GM21619 (cell line): ENCODE data around the gene NMNAT3.

Experiments
- ATAC-seq: cut with Tn5 transposase; IDR thresholded peaks from one replicate; pipeline ENCODE4 v1.9.1; 2021; ENCODE audit not compliant: unreplicated experiment

The NMNAT3 gene

DNA sequence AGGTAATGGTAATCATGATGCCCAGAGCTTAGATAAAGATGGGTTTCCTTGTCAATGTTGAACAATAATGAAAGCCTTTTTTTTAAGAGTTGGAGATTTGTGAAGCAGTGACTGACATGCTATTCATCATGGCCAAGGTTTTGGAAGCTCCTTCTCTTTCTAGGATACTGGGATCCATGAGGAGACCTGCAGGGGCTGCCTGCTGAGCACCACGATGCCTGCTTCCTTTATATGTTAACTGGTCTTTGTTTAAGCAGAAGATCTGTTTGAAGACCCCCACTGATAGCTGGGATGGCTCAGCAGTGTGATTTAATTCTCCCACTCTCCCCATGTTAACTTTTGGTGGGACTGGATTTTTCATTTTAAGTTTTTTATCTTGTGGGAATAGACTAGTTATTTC, 154.1 kb downstream of the NMNAT3 start:
- ATAC-seq: no peak

DNA sequence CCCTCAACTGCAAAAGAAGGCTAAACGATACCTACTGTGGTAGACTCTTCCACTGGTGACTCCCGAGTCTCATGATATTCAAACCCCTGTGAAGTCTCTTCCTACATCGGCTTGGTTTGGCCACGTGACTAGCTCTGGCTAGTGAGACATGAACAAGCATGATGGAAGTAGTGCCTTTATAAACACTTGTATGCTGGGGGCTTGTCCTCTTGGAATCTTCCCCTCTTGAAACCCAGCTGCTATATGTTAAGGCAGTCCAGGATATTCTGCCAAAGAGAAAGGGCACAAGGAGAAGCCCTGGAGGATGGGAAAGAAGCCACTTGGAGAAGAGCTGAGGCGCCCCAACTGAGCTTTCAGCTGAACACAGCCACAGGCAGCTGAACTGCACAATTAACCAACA, 154.6 kb downstream of the NMNAT3 start:
- ATAC-seq: no peak

DNA sequence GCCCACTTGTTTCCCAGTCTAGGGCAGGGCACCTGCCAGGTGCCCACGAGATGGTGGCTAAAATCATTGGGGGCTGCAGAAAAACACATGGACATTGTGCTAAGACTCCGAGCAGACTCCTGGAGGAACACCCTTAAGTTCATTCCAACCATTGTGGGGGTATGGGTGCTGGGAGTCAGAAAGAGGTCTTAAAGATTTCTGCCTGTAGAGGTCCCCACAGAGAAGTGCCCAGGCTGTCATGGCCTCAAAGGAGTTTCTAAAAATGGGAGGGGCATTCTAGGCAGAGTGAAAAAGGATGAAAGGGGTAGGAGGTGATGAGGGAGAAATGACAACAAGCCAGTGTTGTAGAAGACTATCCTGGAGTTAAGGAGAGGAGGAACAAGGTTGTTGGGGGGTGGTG, 155.4 kb downstream of the NMNAT3 start:
- no peak for ATAC-seq

DNA sequence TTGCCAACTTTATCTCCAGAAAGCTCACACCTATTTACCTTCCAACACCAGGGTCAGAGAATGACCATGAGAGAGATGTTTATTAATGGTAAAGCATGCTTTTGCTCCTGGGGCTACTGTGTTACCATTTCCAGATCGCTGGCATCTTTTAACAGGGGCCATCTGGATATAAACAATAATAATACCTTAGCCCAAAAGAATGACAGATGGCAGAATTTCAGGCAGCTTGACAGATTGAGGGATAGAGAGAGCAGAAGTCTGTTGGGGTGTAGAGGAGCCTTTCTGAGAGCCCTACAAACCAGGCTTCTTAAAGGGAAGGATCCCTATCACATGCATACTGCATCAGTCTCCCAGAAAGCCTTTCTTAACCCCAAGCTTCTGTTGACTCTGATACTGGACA, 156.0 kb downstream of the NMNAT3 start:
- ATAC-seq: no peak

DNA sequence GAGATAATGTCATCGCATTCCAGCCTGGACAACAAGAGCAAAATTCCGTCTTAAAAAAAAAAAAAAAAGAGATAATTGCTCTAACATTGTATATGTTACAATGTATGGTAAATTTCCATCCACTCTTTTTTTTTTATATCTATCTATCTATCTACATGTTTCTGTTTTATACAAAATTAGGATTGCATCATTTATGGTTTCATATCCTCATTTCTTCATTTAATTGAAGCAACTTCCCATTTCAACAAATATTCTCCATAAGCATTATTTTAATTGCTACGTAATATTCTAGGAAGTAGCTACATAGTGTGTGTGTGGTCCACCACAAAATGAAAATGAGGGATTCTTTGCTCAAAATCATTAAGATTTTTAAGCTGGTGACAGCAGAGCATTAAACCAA, 156.6 kb downstream of the NMNAT3 start:
- ATAC-seq: no peak

DNA sequence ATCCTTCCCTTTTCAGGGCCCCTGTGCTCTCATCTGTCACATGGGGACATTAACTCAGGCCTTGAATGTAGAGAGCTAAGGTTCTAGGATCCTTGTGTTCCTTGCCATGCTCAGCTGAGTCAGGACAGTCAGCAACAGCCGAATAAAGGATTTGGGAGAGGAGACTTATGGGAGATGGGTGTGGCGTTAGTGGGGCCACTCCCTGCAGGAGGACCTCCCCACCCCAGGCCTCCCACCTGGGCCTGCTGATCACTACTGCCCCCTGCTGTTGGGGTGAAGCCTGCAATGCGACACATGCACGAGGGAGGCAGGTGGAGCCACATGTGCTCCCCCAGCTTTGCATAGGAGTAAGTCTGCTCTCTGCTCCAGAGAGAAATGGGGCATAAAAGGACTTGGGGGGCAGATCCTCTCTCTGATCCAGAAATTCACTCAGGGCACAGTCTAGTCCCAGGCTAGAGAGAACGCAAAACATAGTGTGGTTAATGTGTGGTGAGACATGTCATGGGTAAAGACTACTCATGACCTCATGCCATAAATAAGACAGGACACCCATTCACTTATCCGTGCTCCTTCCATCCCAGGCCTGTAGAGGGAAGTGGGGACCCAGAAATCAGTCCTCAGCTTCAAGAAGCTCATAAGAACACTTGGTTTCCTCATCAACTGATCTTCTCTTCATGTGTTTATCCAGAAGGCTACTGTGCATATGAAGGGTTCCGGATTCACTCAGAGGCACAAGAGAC, 157.6 kb downstream of the NMNAT3 start:
- no peak for ATAC-seq

DNA sequence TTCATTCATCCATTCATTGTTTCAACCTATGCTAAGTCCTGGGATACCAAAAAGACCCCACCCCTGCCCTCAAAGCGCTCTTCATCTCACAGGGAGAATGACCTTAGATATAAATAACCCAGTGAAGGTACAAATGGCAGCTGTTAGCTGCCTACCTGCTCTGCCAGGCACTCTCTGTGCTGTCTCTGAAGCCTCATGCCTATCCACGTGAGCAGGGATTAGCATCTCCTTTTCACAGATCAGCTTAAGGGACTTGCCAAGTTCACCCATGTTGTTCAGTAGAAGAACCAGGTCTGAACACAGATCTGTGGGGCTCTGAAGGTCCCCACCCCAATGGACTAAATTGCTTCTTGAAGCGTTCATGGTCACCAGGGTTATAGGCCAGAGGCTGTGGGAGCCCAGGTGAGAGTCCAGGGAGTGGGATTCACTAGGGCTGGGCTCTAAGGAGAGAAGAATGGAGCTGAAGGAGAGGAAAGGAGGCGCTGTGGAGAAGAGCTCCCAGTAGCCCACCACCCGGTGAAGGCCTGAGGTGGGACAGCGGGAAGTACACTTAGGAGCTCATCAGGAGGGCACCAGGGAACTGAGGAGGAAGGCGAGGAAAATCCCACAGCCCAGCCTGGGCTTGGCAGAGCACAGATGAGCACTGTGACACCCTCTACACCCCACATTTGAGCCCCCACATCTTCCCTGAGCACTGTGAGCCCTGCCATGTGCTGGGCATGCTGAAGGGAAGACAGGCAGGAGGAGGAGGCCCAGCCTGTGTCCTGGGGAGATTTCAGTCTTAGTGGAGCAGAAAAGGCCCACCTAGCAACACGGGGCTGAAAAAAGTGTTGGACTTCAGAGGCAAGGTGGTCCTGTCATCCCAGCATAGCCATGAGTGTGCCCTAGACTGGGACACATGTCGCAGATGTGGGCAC, 158.6 kb downstream of the NMNAT3 start:
- no peak for ATAC-seq

DNA sequence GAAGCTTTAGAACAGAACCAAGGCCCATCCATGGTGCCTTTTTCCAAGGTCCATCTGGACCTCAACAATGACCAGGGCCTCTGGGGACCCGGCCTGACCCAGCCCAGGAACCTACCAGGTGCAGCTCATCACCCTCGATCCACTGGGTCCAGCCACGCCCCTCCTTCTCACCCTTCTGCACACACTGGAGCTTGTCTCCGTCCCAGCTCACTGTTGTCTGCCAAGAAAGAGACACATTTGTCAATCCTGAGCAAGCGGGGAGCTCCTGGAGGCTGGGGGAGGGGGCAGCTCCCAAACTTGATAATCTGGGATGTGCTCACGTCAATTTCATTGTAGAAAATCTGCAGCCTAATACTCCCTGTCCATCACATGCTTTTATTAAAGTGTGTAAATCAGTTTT, 159.5 kb downstream of the NMNAT3 start:
- no peak for ATAC-seq

DNA sequence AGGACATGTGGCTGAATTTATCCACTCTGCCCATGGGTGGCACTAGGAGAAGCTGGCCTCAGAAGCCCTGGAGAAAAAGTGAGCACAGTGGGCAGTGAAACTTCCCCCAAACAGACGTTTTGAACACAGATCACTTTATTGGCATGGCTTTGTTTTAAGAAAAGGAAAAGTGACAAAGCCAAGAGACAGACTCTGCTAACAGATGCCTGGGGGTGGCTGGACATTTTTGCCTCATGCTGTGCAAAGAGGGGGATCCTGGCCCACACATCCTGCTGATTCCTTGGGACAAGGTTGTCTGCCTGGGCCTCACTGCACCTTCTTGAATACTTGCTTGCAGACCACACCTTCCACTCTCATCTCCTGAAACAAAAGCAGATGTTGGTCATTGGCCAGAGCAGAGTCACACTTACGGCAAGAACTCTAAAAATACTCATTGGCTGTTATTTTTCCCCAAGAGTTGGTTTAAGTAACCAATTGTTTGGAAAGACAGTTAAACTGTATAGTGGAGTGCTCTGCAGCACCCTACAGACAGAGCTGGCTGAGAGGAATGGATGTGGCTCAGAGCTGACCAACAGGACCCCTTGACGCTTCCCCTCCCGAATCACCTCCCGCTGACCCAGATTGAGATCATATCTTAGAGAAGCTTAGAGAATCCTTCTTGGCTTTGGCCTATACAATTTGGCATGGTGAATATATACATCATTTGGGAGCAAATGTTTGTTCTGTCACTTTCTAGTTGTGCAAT, 160.3 kb downstream of the NMNAT3 start:
- no peak for ATAC-seq

DNA sequence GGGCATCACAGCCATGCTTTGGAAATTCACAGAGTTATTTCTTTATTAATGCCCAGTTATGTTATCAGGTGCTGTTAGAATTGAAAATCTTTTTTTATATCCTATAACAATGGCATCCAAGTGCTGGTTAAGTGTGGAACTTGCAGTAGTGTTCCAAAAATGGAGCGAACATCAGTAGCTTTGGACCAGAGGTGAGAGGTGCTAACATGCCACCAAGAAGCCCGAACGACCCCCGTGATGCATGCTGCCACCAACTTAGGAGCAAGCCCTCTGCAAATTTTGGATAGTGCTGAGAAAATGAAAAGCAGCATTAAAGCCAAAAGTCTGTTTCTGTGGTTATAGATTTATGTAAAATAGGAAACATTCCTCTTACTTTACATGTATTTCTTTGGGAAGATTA, 163.0 kb downstream of the NMNAT3 start:
- no peak for ATAC-seq
